DLD1 (cell line): Measurements from ENCODE around the gene GOLGA6L25.
"Not testable (repeated sequence)": the region's sequence is repeated elsewhere in the genome, so short reads cannot be mapped to it uniquely, and the experiment has no call there.

Experiments
- in situ Hi-C: cut with HindIII; loops from 2 replicates; pipeline ENCODE4 v1.10.0; 2017; ENCODE audit warnings: low sequenced_read_pairs

The GOLGA6L25 gene

GRCh38 chr15:28553268-28553667, at the start of gene GOLGA6L25:
Gene GOLGA6L25, plus strand, starts transcription at chr15:28553568. Its CDS starts 61 bp downstream, at chr15:28553629.
- in situ Hi-C loops, result not testable (repeated sequence)

DNA sequence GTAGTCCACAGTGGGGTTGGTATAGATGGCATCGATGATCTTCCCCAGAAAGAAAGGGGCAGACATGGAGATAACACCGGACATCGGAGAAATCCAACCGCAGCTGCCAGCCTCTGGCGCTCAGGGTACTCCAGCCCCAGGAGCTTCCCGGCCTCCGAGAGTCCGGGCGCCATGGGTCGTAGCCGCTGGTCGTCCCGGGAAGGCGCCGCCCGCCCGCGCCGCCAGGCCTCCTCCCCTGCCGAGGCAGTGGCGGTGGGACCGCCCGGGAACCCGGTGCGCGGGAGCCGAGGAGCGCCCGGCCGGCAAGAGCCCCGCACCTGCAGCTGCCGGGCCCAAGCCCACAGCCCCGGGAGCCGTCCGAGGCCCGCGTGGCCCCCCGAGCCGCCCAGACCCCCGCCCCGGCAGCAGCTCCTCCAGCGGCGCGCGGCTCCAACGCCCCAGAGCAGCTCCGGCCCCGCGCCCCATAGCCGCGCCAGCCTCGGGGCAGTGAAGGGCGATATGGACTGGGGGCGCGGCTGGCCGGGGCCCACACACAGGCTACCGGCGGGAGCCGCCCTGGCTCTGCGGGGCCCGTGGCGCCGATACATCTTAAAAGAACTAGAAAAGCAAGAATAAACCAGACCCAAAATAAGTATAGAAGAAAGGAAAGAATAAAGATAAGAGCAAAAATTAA, 45.0 kb upstream of the GOLGA6L25 start:
- in situ Hi-C loops, result not testable (repeated sequence)

DNA sequence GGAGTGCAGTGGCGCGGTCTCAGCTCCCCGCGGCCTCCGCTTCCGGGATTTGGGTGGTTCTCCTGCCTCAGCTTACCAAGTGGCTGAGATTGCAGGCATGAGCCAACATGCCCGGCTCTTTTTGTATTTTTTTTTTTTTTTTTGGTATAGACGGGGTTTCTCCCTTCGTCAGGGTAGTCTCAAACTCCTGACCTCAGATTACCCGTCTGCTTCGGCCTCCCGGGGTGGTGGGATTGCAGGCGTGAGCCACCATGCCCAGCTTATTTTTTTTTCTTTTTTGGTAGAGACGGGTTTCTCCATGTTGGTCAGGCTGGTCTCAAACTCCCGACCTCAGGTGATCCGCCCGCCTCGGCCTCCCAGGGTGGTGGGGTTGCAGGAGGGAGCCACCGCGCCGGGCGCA, 39.2 kb upstream of the GOLGA6L25 start:
- in situ Hi-C loops, result not testable (repeated sequence)

DNA sequence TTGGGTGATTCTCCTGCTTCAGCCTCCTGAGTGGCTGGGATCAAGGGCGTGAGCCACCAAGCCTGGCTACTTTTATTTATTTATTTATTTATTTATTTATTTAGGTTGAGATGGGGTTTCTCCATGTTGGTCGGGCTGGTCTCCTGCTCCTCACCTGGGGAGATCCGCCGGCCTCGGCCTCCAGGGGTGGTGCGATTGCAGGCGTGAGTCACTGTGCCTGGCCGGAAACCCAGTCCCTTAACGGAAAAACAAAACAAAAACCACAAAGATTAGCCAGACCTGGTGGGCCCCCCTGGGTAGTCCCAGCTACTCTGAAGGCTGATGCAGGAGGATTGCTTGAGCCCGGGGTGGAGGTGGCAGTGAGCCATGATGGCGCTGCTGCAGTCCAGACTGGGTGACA, 38.2 kb upstream of the GOLGA6L25 start:
- in situ Hi-C loops, result not testable (repeated sequence)

DNA sequence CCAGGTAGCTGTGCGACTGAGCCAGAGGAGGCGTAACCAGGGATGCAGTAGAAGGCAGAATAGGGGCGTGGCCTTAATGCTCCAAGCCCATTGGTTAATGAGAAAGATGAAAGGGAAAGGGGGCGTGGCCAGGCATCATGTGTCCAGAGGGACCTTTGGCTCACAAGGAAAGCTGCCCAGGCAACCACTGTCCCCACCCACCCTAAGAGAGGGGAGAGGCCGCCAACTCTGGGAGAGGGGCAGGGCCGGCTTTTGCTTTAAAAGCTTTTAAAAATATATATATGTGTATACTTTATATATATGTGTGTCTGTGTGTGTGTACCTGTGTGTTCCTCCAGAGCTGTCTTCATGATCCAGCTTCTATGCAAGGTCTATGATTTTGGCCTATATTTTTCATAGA, 20.4 kb upstream of the GOLGA6L25 start, which contains the start of gene GOLGA8G:
Gene GOLGA8G, minus strand, starts transcription at position 18 of the 400 bp plus-strand sequence. CDS start 62 bp downstream, outside the sequence.
- in situ Hi-C loops, result not testable (repeated sequence)

GRCh38 chr15:28573351-28573750, 20.0 kb downstream of the GOLGA6L25 start:
- in situ Hi-C loops, result not testable (repeated sequence)

- in situ Hi-C loops, result not testable (repeated sequence)
Observed at GRCh38 chr15:28588977-28589606, 35.7 kb downstream of the GOLGA6L25 start.

- in situ Hi-C loops, result not testable (repeated sequence)
Observed at GRCh38 chr15:28589769-28590168, 36.4 kb downstream of the GOLGA6L25 start.

DNA sequence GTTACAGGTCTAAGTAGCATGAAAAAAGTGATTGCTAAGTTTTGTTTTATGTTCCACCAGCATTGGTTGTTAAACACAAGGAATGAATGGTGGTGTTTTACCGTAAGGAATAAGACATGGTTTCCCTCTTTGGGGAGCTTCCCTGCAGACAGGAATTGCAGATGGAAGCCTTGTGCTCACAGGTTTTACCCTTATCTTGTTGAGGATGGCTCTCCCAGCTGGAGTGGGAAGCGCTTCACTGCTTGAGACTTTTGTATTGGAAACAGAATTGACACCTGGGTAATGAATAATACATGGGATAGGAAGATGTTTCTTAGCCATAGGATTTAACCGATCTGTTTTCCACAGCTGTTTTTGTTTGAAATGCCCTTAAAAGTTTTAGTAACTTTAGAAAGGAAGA, 39.0 kb downstream of the GOLGA6L25 start:
- in situ Hi-C loops, result not testable (repeated sequence)

DNA sequence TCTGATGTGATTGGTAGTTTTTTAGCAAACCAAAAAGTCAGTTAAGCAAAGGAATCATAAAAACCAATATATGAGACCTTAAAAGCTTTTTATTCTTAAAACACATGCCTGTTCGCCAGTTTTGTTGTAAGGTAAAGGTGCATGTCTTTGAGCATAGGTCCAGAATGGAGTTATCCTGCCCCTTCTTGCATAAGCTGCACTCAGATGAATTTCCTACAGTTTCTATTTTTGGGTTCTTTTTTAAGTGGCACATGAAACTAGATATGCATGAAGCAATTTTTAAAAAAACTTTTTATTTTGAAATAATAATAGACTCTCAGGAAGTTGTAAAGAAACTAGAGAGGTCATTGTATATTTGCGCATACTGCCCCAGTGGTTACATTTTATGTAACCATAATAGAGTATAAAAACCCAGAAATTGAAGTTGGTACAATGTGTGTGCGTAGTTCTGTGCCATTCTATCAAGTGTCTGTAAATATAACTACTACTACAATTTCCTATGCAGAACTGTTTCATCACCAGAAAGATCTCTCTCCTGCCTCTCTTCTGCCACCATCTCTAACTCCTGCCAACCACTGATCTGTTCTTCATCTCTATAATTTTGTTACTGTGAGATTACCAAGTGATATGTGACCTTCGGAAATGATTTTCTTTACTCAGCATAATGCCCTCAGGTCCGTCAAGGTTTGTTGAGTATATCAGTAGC, 40.2 kb downstream of the GOLGA6L25 start:
- in situ Hi-C loops, result not testable (repeated sequence)

- in situ Hi-C loops, result not testable (repeated sequence)
Observed at GRCh38 chr15:28597471-28597870, 44.1 kb downstream of the GOLGA6L25 start.

- in situ Hi-C loops, result not testable (repeated sequence)
Observed at GRCh38 chr15:28598209-28598608, 44.8 kb downstream of the GOLGA6L25 start.

DNA sequence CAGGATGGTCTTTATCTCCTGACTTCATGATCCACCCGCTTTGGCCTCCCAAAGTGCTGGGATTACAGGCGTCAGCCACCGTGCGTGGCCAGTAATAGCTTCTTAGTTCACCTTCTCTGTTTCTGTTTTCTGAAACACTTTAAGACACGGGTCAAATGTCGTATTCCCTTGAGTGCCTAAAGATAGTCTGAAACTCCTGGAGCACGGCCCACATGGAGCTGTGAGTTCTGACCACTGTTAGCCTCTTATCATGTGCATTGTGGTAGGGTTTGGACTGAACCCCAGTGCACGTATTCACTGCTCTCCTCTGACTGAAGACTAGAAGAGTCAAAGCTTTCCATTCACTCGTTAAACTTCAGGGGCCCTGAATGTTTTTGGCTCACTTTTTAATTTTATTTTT, 48.8 kb downstream of the GOLGA6L25 start:
- in situ Hi-C loops, result not testable (repeated sequence)
